Measurements from ENCODE around the gene GRIA1.

GRIA1 gene

GRCh38 chr5:153533546-153533945, 43.1 kb downstream of the GRIA1 start:
- TF ChIP-seq POLR2AphosphoS5 (IDR thresholded peaks at IDR 0.05; ENCODE audit: low read depth, low read length) = no peak
- TF ChIP-seq FOXP2 (optimal IDR thresholded peaks at IDR 0.05; ENCODE audit: borderline replicate concordance, extremely low read depth, extremely low read length, insufficient read depth) = no peak
- TF ChIP-seq TAF1 (IDR thresholded peaks at IDR 0.05; ENCODE audit: borderline replicate concordance, insufficient read depth, low read length) = no peak
- no peak for TF ChIP-seq SIN3A (IDR thresholded peaks at IDR 0.05; ENCODE audit: borderline replicate concordance, insufficient read depth, low read length)

GRCh38 chr5:153534102-153534501, 43.6 kb downstream of the GRIA1 start:
- no peak for TF ChIP-seq POLR2AphosphoS5 (IDR thresholded peaks at IDR 0.05; ENCODE audit: low read depth, low read length)
- no peak for TF ChIP-seq SIN3A (IDR thresholded peaks at IDR 0.05; ENCODE audit: borderline replicate concordance, insufficient read depth, low read length)

GRCh38 chr5:153537207-153537606, 46.7 kb downstream of the GRIA1 start:
- TF ChIP-seq REST (IDR thresholded peaks at IDR 0.05; ENCODE audit: insufficient read depth in 1 of 2, low read depth in 2 of 2, low read length in 2 of 2) = no peak
- TF ChIP-seq TAF1 (IDR thresholded peaks at IDR 0.05; ENCODE audit: borderline replicate concordance, insufficient read depth, low read length) = no peak
- TF ChIP-seq SIN3A (IDR thresholded peaks at IDR 0.05; ENCODE audit: borderline replicate concordance, insufficient read depth, low read length) = no peak
- TF ChIP-seq FOXP2 (optimal IDR thresholded peaks at IDR 0.05; ENCODE audit: borderline replicate concordance, extremely low read depth, extremely low read length, insufficient read depth) = no peak
- no peak for TF ChIP-seq POLR2AphosphoS5 (IDR thresholded peaks at IDR 0.05; ENCODE audit: low read depth, low read length)

DNA sequence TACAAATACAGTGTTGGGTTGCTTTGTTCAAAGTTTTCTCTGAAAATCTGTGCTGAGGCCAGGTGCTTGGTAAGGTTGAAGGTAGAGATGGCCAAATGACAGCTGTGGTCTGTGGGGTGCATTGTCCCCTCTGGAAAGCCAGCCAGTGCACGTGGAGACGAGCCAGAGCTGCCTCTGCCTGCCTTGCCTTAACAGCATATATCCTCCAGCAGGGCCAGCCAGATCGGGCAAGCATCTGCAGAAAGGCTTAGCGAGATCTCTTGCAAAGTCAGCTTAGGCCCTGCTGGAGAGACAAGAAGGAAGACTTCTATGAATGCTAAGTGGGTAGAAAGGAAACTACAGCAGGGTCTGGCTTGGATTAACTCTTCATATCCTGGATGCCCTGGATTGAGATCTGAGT, 49.5 kb downstream of the GRIA1 start:
- TF ChIP-seq FOXP2 (optimal IDR thresholded peaks at IDR 0.05; ENCODE audit: borderline replicate concordance, extremely low read depth, extremely low read length, insufficient read depth) (no peak), REST (IDR thresholded peaks at IDR 0.05; ENCODE audit: insufficient read depth in 1 of 2, low read depth in 2 of 2, low read length in 2 of 2) (no peak), TAF1 (IDR thresholded peaks at IDR 0.05; ENCODE audit: borderline replicate concordance, insufficient read depth, low read length) (no peak), POLR2AphosphoS5 (IDR thresholded peaks at IDR 0.05; ENCODE audit: low read depth, low read length) (no peak), SIN3A (IDR thresholded peaks at IDR 0.05; ENCODE audit: borderline replicate concordance, insufficient read depth, low read length) (no peak)

- TF ChIP-seq POLR2AphosphoS5 (IDR thresholded peaks at IDR 0.05; ENCODE audit: low read depth, low read length) (no peak), TAF1 (IDR thresholded peaks at IDR 0.05; ENCODE audit: borderline replicate concordance, insufficient read depth, low read length) (no peak), SIN3A (IDR thresholded peaks at IDR 0.05; ENCODE audit: borderline replicate concordance, insufficient read depth, low read length) (no peak), FOXP2 (optimal IDR thresholded peaks at IDR 0.05; ENCODE audit: borderline replicate concordance, extremely low read depth, extremely low read length, insufficient read depth) (no peak), REST (IDR thresholded peaks at IDR 0.05; ENCODE audit: insufficient read depth in 1 of 2, low read depth in 2 of 2, low read length in 2 of 2) (no peak)
Observed at GRCh38 chr5:153542536-153542935, 52.1 kb downstream of the GRIA1 start.

DNA sequence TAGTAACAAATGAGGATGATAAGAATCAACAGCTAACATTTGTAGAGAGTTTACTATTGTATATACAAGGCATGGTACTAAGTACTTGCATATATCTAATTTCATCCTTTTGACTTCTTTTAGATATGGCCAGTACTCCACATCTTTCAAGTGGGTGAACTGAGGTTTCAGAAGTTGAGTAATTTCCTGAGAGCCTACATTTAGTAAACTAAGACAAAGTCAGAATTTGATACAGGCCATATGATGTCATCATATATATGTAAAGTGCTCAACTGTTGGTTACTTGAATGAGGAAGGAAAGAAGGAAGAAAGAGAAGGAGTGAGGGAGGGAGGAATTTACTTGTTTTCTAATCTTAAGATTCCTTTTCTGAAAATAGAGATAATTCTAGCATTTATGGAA, 52.8 kb downstream of the GRIA1 start:
- TF ChIP-seq POLR2AphosphoS5 (IDR thresholded peaks at IDR 0.05; ENCODE audit: low read depth, low read length) (no peak), FOXP2 (optimal IDR thresholded peaks at IDR 0.05; ENCODE audit: borderline replicate concordance, extremely low read depth, extremely low read length, insufficient read depth) (no peak), REST (IDR thresholded peaks at IDR 0.05; ENCODE audit: insufficient read depth in 1 of 2, low read depth in 2 of 2, low read length in 2 of 2) (no peak), TAF1 (IDR thresholded peaks at IDR 0.05; ENCODE audit: borderline replicate concordance, insufficient read depth, low read length) (no peak), SIN3A (IDR thresholded peaks at IDR 0.05; ENCODE audit: borderline replicate concordance, insufficient read depth, low read length) (no peak)

Measured in PFSK-1 (cell line).